K562 (cell line): ENCODE measurements around the gene ARFGEF3. TPM values are rescaled to one million over a fixed set of nuclear protein-coding genes. Genes with fewer than 3 reads are reported as not detected.

Experiments used
- C11orf30 ChIP-seq: fragments of 450-650 bp; IDR thresholded peaks from 2 replicates; pipeline ENCODE4 v1.6.1; 2016; ENCODE audit warnings: low read depth, mild to moderate bottlenecking
- CREM ChIP-seq: IDR thresholded peaks from 2 replicates; pipeline ENCODE4 v1.6.1; 2014; ENCODE audit warnings: antibody characterized with exemption, low read depth
- KDM5B ChIP-seq: fragments of 200-600 bp; sonication (generic); IDR thresholded peaks from 2 replicates; pipeline ENCODE4 v1.6.1; 2012; ENCODE audit warnings: low read depth, mild to moderate bottlenecking, moderate library complexity, low read length, control low read depth, inconsistent platforms; ENCODE audit not compliant: insufficient replicate concordance
- MAFK ChIP-seq: IDR thresholded peaks from 2 replicates; pipeline ENCODE4 v1.6.1; 2011; ENCODE audit warnings: low read length, improper control_type of control experiment
- MEIS2 ChIP-seq: fragments of 450-650 bp; IDR thresholded peaks from 2 replicates; pipeline ENCODE4 v1.6.1; 2014; ENCODE audit warnings: mild to moderate bottlenecking; ENCODE audit not compliant: partially characterized antibody
- POLR2G ChIP-seq: fragments of 200-400 bp; formaldehyde crosslinking; IDR thresholded peaks from 2 replicates; pipeline ENCODE4 v1.6.1; 2017; ENCODE audit warnings: low read depth, mild to moderate bottlenecking, antibody characterized with exemption, low read length, moderate library complexity
- RBBP5 ChIP-seq: fragments of 200-600 bp; sonication (generic); IDR thresholded peaks from 2 replicates; pipeline ENCODE4 v1.6.1; 2012; ENCODE audit warnings: borderline replicate concordance, mild to moderate bottlenecking, low read length, control low read depth, inconsistent platforms; ENCODE audit not compliant: insufficient read depth, poor library complexity, severe bottlenecking
- SIN3A ChIP-seq, 2 experiments: fragments of 150-350 bp in 1 of 2; IDR thresholded peaks; 2 replicates each; pipeline ENCODE4 v1.6.1; 2011 to 2016; ENCODE audit warnings: borderline replicate concordance in 2 of 2, low read depth in 2 of 2, low read length in 2 of 2, mild to moderate bottlenecking in 2 of 2, moderate library complexity in 2 of 2; ENCODE audit not compliant: control insufficient read depth in 1 of 2
- SMAD1 ChIP-seq: fragments of 150-350 bp; IDR thresholded peaks from 2 replicates; pipeline ENCODE4 v1.6.1; 2014; ENCODE audit warnings: low read length, low read depth; ENCODE audit not compliant: partially characterized antibody
- SMARCE1 ChIP-seq: fragments of 450-650 bp; IDR thresholded peaks from 2 replicates; pipeline ENCODE4 v1.7.1; 2016; ENCODE audit warnings: mild to moderate bottlenecking
- TAF1 ChIP-seq: IDR thresholded peaks from 2 replicates; pipeline ENCODE4 v1.6.1; 2011; ENCODE audit warnings: mild to moderate bottlenecking, low read length, moderate library complexity; ENCODE audit not compliant: insufficient read depth, control insufficient read depth, severe bottlenecking; ENCODE audit errors: extremely low read depth
- ZNF316 ChIP-seq: fragments of 450-650 bp; IDR thresholded peaks from 2 replicates; pipeline ENCODE4 v1.6.1; 2016
- ZZZ3 ChIP-seq: fragments of 450-650 bp; IDR thresholded peaks from 2 replicates; pipeline ENCODE4 v1.6.1; 2016; ENCODE audit warnings: antibody characterized with exemption, mild to moderate bottlenecking, moderate library complexity
- polyA plus RNA-seq, 8 experiments: library from polyadenylated mRNA; depleted of rRNA in 4 of 8; stranded (reverse) in 5 of 8; unstranded in 3 of 8; fragments of >200 nt; fragmentation: Nextera tagmentation in 2 of 8; fragmentation: Illumina TruSeq in 1 of 8; extraction: Ambion mirVana in 2 of 8; extraction: Trizol in 1 of 8; gene quantifications; 2 replicates each; pipeline versions ENCODE4 v1.2.1 to v1.2.3, GENCODE V29; 2011 to 2014; ENCODE audit warnings: inconsistent platforms in 1 of 8, missing spikeins in 1 of 8
- total RNA-seq, 7 experiments: library from RNA; depleted of rRNA in 6 of 7; stranded (reverse); fragments of >200 nt in 6 of 7; fragmentation: Illumina TruSeq in 2 of 7; extraction: Trizol in 2 of 7; gene quantifications; 2 replicates each; pipeline versions ENCODE4 v1.2.1 to v1.2.3, GENCODE V29; 2011 to 2021; ENCODE audit warnings: low replicate concordance in 1 of 7
- TF ChIP-seq, protein P1 (sequence below): fragments of 250-450 bp; sonication (Bioruptor Pico); IDR thresholded peaks from 2 replicates; pipeline ENCODE4 v1.4.0; 2020
- TF ChIP-seq, protein P2 (sequence below): fragments of 250-450 bp; sonication (Bioruptor Pico); IDR thresholded peaks from 2 replicates; pipeline ENCODE4 v1.8.0; 2021; ENCODE audit warnings: moderate library complexity, mild to moderate bottlenecking, inconsistent platforms
- TF ChIP-seq, protein P3 (sequence below): fragments of 450-650 bp; formaldehyde crosslinking; IDR thresholded peaks from 2 replicates; pipeline ENCODE4 v1.4.0; 2020; ENCODE audit warnings: mild to moderate bottlenecking
- TF ChIP-seq, protein P4 (sequence below): fragments of 250-450 bp; sonication (Bioruptor Pico); IDR thresholded peaks from 2 replicates; pipeline ENCODE4 v1.8.0; 2022; ENCODE audit warnings: moderate library complexity, mild to moderate bottlenecking, inconsistent platforms

Gene ARFGEF3
- total and polyA plus RNA-seq, 9 of the 15 experiments (the other 6 are each of a cell fraction or from before 2014, with no cell fraction given): under 0.01 to 0.02 TPM; not detected in 7

DNA sequence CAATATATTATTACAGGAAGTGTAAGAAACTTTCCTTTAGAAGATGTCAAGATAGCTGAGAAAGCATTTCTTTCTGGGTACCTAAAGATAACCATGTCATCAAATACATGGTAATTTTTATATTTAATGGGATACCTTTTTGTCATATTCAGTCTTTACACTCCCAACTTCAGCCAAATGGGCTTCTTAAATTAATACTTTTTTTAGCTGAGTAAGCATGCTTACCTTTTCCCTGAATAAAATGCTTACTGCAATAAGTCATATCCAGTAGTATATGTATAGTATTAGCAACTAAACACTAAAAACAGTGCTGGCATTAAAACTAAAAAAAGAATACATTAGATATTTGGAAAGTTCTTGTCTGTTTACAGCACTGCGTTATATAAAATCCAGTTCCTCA, 74.0 kb downstream of the ARFGEF3 start (continued):
- TF ChIP-seq, protein P1, sequence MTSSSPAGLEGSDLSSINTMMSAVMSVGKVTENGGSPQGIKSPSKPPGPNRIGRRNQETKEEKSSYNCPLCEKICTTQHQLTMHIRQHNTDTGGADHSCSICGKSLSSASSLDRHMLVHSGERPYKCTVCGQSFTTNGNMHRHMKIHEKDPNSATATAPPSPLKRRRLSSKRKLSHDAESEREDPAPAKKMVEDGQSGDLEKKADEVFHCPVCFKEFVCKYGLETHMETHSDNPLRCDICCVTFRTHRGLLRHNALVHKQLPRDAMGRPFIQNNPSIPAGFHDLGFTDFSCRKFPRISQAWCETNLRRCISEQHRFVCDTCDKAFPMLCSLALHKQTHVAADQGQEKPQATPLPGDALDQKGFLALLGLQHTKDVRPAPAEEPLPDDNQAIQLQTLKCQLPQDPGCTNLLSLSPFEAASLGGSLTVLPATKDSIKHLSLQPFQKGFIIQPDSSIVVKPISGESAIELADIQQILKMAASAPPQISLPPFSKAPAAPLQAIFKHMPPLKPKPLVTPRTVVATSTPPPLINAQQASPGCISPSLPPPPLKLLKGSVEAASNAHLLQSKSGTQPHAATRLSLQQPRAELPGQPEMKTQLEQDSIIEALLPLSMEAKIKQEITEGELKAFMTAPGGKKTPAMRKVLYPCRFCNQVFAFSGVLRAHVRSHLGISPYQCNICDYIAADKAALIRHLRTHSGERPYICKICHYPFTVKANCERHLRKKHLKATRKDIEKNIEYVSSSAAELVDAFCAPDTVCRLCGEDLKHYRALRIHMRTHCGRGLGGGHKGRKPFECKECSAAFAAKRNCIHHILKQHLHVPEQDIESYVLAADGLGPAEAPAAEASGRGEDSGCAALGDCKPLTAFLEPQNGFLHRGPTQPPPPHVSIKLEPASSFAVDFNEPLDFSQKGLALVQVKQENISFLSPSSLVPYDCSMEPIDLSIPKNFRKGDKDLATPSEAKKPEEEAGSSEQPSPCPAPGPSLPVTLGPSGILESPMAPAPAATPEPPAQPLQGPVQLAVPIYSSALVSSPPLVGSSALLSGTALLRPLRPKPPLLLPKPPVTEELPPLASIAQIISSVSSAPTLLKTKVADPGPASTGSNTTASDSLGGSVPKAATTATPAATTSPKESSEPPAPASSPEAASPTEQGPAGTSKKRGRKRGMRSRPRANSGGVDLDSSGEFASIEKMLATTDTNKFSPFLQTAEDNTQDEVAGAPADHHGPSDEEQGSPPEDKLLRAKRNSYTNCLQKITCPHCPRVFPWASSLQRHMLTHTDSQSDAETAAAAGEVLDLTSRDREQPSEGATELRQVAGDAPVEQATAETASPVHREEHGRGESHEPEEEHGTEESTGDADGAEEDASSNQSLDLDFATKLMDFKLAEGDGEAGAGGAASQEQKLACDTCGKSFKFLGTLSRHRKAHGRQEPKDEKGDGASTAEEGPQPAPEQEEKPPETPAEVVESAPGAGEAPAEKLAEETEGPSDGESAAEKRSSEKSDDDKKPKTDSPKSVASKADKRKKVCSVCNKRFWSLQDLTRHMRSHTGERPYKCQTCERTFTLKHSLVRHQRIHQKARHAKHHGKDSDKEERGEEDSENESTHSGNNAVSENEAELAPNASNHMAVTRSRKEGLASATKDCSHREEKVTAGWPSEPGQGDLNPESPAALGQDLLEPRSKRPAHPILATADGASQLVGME (CRISPR knock-in tag): no peak
- TF ChIP-seq KDM5B (no peak), C11orf30 (peak; percentile 69), TAF1 (no peak), MEIS2 (no peak), SMAD1 (no peak), CREM (no peak), SMARCE1 (no peak), SIN3A (IDR thresholded peaks at IDR 0.05; ENCODE audit: borderline replicate concordance in 2 of 2, control insufficient read depth in 1 of 2, low read depth in 2 of 2, low read length in 2 of 2) (no peak), POLR2G (no peak), ZZZ3 (no peak), RBBP5 (no peak), ZNF316 (peak; percentile 77), MAFK (peak; percentile 53; the same call in 1 of the 2 replicates)
- TF ChIP-seq, protein P2, sequence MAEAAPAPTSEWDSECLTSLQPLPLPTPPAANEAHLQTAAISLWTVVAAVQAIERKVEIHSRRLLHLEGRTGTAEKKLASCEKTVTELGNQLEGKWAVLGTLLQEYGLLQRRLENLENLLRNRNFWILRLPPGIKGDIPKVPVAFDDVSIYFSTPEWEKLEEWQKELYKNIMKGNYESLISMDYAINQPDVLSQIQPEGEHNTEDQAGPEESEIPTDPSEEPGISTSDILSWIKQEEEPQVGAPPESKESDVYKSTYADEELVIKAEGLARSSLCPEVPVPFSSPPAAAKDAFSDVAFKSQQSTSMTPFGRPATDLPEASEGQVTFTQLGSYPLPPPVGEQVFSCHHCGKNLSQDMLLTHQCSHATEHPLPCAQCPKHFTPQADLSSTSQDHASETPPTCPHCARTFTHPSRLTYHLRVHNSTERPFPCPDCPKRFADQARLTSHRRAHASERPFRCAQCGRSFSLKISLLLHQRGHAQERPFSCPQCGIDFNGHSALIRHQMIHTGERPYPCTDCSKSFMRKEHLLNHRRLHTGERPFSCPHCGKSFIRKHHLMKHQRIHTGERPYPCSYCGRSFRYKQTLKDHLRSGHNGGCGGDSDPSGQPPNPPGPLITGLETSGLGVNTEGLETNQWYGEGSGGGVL (CRISPR knock-in tag): no peak
- TF ChIP-seq, protein P3, sequence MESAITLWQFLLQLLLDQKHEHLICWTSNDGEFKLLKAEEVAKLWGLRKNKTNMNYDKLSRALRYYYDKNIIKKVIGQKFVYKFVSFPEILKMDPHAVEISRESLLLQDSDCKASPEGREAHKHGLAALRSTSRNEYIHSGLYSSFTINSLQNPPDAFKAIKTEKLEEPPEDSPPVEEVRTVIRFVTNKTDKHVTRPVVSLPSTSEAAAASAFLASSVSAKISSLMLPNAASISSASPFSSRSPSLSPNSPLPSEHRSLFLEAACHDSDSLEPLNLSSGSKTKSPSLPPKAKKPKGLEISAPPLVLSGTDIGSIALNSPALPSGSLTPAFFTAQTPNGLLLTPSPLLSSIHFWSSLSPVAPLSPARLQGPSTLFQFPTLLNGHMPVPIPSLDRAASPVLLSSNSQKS: no peak
- TF ChIP-seq, protein P4, sequence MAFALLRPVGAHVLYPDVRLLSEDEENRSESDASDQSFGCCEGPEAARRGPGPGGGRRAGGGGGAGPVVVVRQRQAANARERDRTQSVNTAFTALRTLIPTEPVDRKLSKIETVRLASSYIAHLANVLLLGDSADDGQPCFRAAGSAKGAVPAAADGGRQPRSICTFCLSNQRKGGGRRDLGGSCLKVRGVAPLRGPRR (CRISPR knock-in tag): no peak
